GM12892 (cell line): ENCODE data around the gene SLC10A2.

Source experiments
- POLR2A ChIP-seq: IDR thresholded peaks from 2 replicates; pipeline ENCODE4 v1.6.1; 2011; ENCODE audit warnings: low read depth, low read length, control low read depth
- POLR2AphosphoS5 ChIP-seq: IDR thresholded peaks from 2 replicates; pipeline ENCODE4 v1.6.1; 2011; ENCODE audit warnings: low read depth, low read length, control low read depth
- TAF1 ChIP-seq: IDR thresholded peaks from 2 replicates; pipeline ENCODE4 v1.6.1; 2011; ENCODE audit warnings: low read depth, mild to moderate bottlenecking, control low read depth, low read length, borderline replicate concordance

GRCh38 chr13:103007427-103007762 lies 58.8 kb downstream of the SLC10A2 start:
- TF ChIP-seq POLR2AphosphoS5 (no peak), POLR2A (no peak), TAF1 (no peak)
